Measurements from ENCODE around the gene ZNF714.
A peak's percentile ranks its signal among the peaks of the same experiment; 100 is the strongest.

The ZNF714 gene

DNA sequence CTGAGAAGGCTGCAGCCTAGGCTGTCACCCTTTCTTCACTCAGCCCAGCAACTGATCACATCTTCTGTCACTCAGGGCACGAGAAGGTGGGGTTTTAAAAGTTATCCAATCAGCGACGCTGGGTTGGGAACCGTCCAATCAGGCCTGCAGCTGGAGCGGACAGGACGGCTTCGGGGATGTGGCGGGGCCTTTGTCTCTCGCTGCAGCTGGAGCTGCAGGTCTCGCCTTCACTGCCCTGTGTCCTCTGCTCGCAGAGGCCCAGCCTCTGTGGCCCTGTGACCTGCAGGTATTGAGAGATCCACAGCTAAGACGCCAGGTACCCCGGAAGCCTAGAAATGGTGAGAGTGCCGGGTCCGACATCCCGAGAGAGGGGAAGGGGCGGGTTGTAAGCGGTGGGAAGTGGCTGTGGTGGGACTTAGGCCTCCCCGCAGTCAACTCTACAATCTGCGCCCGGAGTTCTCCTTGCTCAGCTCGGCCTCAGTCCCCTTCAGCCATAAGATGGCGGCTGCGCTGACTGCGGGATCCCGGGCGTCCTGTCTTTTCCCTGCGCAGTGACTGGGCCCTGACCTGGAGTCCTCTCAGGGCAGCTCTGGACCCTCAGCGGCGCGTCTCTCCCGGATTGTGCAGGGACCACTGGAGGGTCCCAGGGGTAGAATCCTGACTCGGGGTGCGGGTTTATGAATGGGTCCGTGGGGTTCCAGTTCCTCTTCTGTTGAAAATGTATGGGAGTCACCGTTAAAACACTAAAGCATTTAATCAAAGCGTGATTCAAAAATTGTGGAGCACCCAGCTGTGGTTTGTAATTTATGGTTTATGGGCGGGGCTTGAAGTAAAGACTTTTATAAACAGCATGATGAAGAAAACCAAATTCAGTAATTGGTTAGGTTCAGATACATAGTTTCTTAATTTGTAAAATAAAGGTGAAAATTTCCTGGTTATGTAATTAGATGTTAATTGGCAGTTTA, at the start of gene ZNF714:
Gene ZNF714 (plus strand): TSS at position 193 of the 965 bp plus-strand sequence. CDS start 16,066 bp downstream, outside the sequence.
- peak within 1 kb of the TSS; percentile 32; the same call in 1 of the 2 replicates for H3K27ac ChIP-seq

DNA sequence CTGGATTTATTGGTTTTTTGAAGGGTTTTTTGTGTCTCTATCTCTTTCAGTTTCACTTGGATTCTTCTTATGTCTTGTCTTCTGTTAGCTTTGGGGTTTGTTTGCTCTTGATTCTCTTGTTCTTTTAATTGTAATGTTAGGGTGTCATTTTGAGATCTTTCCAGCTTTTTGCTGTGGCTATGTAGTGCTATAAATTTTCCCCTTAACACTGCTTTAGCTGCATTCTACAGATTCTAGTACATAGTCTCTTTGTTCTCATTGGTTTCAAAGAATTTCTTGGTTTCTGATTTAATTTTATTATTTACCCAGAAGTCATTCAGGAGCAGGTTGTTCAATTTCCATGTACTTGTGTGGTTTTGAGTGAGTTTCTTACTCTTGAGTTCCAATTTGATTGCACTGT, 37.0 kb upstream of the ZNF714 start:
- Histone ChIP-seq H3K27ac (no peak overlapping the region), H2AFZ (ENCODE audit: low read depth) (no peak overlapping the region), H3K4me1 (ENCODE audit: low read depth, poor library complexity, severe bottlenecking) (no peaks in the 10 kb centered on the region), H3K27me3 (ENCODE audit: insufficient read depth, low read depth) (no peaks in the 10 kb centered on the region), H3K9ac (no peak overlapping the region), H3K79me2 (ENCODE audit: insufficient read depth, low read depth) (no peaks in the 10 kb centered on the region; the same call in 1 of the 2 replicates), H3K36me3 (ENCODE audit: insufficient read depth) (no peaks in the 10 kb centered on the region), H3K4me2 (no peak overlapping the region), H3K4me3 (IDR thresholded peaks at IDR 0.05; ENCODE audit: insufficient read depth, low read depth, low read length) (no peak overlapping the region), H4K20me1 (ENCODE audit: insufficient read depth) (no peaks in the 10 kb centered on the region)
- TF ChIP-seq, protein P1, sequence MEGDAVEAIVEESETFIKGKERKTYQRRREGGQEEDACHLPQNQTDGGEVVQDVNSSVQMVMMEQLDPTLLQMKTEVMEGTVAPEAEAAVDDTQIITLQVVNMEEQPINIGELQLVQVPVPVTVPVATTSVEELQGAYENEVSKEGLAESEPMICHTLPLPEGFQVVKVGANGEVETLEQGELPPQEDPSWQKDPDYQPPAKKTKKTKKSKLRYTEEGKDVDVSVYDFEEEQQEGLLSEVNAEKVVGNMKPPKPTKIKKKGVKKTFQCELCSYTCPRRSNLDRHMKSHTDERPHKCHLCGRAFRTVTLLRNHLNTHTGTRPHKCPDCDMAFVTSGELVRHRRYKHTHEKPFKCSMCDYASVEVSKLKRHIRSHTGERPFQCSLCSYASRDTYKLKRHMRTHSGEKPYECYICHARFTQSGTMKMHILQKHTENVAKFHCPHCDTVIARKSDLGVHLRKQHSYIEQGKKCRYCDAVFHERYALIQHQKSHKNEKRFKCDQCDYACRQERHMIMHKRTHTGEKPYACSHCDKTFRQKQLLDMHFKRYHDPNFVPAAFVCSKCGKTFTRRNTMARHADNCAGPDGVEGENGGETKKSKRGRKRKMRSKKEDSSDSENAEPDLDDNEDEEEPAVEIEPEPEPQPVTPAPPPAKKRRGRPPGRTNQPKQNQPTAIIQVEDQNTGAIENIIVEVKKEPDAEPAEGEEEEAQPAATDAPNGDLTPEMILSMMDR (conservative IDR thresholded peaks at IDR 0.05; ENCODE audit: low read depth, low read length) = no peak

More for the DNA sequence above, at the start of gene ZNF714:
- Histone ChIP-seq H3K36me3 (ENCODE audit: insufficient read depth) (no peaks in the 10 kb centered on the region), H2AFZ (ENCODE audit: low read depth) (peak within 1 kb of the TSS; percentile 22; the same call in 1 of the 2 replicates), H3K27me3 (ENCODE audit: insufficient read depth, low read depth) (no peaks in the 10 kb centered on the region), H3K9ac (peak within 1 kb of the TSS; percentile 42; the same call in 1 of the 2 replicates), H3K4me2 (no peak within 1 kb of the TSS), H3K79me2 (ENCODE audit: insufficient read depth, low read depth) (no peaks in the 10 kb centered on the region), H3K4me1 (ENCODE audit: low read depth, poor library complexity, severe bottlenecking) (no peaks in the 10 kb centered on the region), H4K20me1 (ENCODE audit: insufficient read depth) (no peaks in the 10 kb centered on the region), H3K4me3 (IDR thresholded peaks at IDR 0.05; ENCODE audit: insufficient read depth, low read depth, low read length) (no peak within 1 kb of the TSS)
- TF ChIP-seq, protein P1 (conservative IDR thresholded peaks at IDR 0.05; ENCODE audit: low read depth, low read length) = no peak

DNA sequence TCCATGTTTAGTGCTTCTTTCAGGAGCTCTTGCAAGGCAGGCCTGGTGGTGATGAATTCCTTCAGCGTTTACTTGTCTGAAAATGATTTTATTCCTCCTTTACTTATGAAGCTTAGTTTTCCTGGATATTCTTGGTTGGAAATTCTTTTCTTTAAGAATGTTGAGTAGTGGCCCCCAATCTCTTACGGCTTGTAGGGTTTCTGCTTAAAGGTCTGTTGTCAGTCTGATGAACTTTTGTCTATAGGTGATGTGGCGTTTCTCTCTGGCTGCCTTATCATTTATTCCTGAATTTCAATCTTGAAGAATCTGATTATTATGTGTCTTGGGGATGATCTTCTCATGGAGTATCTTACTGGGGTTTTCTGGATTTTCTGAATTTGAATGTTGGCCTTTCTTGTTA, 35.5 kb upstream of the ZNF714 start:
- H3K36me3 ChIP-seq (ENCODE audit: insufficient read depth) = no peaks in the 10 kb centered on the region
- H3K79me2 ChIP-seq (ENCODE audit: insufficient read depth, low read depth) = no peaks in the 10 kb centered on the region; the same call in 1 of the 2 replicates
- TF ChIP-seq, protein P1 (conservative IDR thresholded peaks at IDR 0.05; ENCODE audit: low read depth, low read length) = no peak

DNA sequence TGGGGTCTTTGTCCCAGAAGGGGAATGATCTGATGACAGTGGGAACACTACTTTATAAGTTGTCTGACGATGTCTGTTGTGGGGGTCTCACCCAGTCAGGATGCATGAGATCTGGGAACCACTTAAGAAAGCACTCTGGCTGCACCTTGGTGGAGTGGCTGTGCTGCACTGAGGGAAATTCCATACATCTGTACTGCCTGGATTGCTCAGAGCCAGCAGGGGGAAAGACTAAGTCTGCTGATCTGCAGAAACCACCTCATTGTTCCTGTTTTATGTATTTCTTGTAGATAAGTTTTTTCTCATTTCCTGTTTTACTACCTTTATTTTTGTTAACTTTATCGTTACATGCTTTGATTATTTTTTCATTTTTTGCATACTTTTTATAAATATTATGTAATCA, 34.3 kb upstream of the ZNF714 start:
- H3K4me1 ChIP-seq (ENCODE audit: low read depth, poor library complexity, severe bottlenecking) = no peaks in the 10 kb centered on the region
- no peaks in the 10 kb centered on the region; the same call in 1 of the 2 replicates for H3K79me2 ChIP-seq (ENCODE audit: insufficient read depth, low read depth)
- TF ChIP-seq, protein P1 (conservative IDR thresholded peaks at IDR 0.05; ENCODE audit: low read depth, low read length) = no peak
- H3K36me3 ChIP-seq (ENCODE audit: insufficient read depth) = no peaks in the 10 kb centered on the region
- H4K20me1 ChIP-seq (ENCODE audit: insufficient read depth) = no peaks in the 10 kb centered on the region
- no peak overlapping the region for H3K27ac ChIP-seq
- no peak overlapping the region for H3K4me3 ChIP-seq (IDR thresholded peaks at IDR 0.05; ENCODE audit: insufficient read depth, low read depth, low read length)
- H2AFZ ChIP-seq (ENCODE audit: low read depth) = no peak overlapping the region
- no peak overlapping the region for H3K4me2 ChIP-seq
- no peaks in the 10 kb centered on the region for H3K27me3 ChIP-seq (ENCODE audit: insufficient read depth, low read depth)
- no peak overlapping the region for H3K9ac ChIP-seq

More for the DNA sequence above, 35.5 kb upstream of the ZNF714 start:
- Histone ChIP-seq H3K4me1 (ENCODE audit: low read depth, poor library complexity, severe bottlenecking) (no peaks in the 10 kb centered on the region), H3K4me2 (no peak overlapping the region), H3K9ac (no peak overlapping the region), H2AFZ (ENCODE audit: low read depth) (no peak overlapping the region), H4K20me1 (ENCODE audit: insufficient read depth) (no peaks in the 10 kb centered on the region), H3K4me3 (IDR thresholded peaks at IDR 0.05; ENCODE audit: insufficient read depth, low read depth, low read length) (no peak overlapping the region), H3K27ac (no peak overlapping the region), H3K27me3 (ENCODE audit: insufficient read depth, low read depth) (no peaks in the 10 kb centered on the region)
